ENCODE data around the gene DDX27.

The DDX27 gene

DNA sequence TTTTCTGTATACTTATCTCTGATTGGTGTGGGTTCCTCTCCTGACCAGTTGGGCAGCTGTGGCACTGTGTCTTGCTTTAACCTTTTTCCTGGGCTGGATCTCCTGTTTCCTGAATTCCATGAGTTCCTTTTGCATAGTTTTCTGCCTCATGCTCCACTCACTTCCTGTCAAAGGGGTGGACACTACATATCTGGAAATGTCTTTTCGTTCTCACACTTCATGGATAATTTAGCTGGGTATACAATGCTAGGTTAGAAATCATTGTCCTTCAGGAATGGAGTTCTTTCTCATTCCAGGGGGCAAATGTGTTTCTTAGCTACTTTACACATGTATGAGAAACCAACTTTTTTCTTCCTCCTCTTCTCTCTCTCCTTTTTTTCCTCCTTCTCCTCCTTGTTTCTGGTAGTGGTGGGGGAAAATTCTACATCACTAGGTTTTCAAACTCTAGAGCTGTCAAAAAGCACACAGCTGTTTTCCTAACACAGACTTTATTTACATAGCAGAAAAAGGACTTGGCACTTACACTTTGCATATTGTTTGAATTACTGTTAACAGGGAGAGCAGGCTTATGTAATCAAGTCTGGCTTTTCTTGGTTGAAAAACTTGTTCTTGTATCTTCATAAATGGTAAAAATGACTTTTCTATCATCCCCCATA is 9.0 kb upstream of the DDX27 start:
- no peak for DNase-seq

DNA sequence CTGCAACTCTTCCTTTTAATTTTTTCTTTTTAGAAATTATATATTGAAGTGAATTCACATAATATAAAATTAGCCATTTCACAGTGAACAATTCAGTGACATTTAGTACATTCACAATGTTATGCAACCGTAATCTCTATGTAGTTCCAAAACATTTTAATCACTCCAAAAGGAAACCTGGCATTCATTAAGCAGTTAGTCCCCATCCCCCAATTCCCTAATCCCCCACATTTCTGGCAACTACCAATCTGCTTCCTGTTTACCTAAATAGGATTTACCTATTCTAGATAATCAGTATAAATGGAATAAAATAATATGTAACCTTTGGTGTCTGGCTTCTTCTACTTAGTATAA is 8.5 kb upstream of the DDX27 start:
- no peak for DNase-seq

DNA sequence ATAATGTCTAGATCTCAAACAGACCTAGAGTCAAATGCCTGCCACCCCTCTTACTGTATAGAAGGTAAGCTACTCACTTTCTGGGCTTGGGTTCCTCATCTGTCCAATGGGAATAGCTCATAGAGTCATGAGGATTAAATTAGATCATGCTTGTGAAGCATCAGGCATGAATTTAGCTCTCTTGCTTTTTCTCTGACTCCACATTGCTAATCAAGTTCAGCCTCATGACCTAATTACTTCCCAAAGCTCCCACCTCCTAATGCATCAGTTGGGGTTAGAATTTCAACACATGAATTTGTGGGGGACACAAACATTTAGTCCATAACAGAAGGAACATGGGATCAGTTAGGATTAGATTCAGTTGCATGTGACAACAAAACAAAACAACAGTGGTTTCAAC is 4.6 kb upstream of the DDX27 start:
- no peak for DNase-seq

DNA sequence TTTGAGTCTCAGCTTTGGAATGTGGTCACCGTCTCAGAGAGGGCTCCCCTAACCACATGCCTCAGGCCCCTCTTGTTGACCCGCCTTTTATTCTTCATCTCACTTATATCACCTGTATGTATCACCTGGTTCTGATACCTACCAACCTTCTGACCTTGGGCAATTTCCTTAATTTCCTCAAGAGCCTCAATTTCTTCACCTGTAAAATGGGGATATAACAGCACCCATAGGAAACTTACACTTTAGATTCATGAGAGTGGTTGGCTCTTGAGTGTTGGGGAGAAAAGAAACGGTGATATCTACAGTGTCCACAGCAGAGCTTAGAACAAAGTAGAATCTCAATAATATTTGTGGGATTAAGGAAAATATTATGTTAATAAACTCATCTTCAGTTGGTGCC is 4.0 kb upstream of the DDX27 start:
- DNase-seq, result no peak

DNA sequence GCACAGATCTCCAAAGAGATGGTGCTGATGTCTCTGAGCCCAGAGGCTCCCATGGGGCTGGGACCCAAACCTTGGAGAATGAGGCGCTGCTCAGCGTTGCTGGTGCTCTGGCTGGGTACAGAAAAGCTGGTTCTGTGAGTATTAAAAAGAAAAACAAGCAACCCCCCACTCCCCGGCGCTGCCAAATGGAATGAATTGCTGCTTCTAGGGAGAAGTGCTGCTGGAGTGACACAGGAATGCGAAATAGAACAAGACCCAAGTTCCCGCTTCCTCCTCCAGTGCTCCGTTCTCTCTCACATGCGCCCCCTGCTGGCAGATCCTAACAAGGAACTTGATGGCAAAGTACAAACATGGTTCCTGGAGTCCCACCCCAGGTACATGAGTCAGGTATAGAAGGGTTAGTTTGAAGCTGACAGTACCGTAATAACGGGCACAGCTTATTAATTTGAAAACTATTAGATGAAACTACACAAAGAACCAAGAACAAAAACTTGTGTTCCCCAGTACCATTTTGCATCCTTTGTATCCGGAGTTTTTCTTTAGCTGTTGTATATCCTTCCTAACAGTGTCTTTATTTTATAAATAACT is 2.1 kb upstream of the DDX27 start:
- DNase-seq, result peak; percentile 94

DNA sequence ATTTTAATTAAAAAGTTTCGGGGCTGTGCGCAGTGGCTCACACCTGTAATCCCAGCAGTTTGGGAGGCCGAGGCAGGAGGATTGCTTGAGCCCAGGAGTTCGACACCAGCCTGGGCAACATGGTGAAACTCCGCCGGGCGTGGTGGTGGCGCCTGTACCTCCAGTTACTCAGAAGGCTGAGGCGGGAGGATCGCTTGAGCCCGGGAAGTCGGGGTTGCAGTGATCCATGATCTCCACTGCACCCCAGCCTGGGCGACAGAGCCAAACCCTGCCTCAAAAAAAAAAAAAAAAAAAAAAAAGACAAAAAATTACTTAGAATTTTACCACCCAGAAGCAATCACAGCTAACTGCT is 501 bp upstream of the DDX27 start:
- DNase-seq, result peak; percentile 16

DNA sequence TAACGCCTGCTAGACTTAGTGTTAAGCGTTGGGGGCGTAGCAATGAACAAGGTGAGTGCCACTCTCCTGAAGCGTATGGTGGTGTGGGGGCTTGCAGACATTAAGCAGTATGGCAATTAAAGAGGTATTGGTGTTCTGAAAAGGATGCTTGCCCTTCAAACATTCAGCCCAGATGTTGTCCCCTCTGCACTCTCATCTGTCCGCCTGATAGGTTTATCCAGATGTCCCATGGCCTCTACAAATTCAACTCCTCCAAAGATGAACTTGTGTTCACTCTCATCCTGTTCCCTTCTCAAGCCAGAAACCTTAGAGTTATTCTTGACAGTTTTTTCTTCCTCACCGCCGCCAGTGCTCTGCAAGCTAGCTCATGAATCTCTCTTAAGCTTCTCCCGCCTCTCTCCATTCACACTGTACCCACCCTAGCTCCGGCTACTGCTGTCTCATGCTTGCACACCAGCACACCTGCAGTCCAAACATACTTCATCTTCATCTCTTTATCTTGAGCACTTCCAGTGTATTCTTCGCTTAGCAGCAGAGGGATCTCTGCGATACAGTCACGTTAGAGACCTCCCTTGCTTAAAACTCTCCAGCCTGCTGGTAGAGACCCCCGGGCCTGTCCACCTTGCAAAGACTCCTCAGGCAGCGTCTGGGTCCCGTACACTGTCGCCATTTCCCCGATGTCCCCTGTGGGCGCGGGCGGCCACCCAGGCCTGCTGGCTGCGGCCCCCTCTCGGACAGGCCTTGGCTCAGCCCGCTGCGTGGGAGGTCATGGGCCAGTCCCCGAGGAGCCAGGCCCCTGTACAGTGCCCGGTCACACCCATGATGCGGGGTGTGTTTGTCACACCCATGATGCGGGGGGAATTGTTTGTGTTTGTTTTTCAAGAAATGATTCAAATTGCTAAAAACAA is 962 bp downstream of the DDX27 start:
- DNase-seq, result no peak

DNA sequence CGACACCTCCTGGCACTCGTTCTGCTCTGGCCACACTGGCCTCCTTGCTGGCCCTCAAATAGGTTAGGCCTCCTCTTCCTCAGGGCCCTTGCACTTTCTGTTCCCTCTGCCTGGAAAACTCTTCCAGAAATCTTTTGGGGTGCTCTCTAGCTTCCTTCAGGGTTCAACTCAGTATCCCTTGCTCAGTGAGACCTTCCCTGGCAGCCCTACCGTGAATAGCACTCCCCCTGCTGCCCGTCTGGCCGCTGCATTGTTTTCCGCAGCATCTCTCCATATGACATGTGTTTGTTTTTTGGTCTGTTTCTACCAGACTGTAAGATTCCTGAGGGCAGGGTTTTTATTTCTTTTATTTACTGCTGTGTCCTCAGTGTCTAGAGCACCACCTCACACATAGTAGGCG is 6.7 kb downstream of the DDX27 start:
- DNase-seq, result no peak

DNA sequence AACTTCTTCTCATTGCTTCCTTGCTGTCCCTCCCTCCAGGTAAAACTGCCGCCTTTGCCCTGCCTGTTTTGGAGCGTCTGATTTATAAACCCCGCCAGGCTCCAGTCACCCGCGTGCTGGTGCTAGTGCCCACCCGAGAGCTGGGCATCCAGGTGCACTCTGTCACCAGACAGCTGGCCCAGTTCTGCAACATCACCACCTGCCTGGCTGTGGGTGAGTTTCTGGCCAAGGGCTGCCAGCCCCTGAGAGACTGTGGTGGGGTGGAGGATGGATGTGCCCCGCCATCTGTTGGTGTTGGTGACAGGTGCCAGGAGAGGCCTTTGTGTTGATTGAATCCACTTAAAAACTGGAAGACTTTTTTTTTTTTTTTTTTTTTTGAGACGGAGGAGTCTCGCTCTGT is 9.5 kb downstream of the DDX27 start:
- DNase-seq, result no peak

DNA sequence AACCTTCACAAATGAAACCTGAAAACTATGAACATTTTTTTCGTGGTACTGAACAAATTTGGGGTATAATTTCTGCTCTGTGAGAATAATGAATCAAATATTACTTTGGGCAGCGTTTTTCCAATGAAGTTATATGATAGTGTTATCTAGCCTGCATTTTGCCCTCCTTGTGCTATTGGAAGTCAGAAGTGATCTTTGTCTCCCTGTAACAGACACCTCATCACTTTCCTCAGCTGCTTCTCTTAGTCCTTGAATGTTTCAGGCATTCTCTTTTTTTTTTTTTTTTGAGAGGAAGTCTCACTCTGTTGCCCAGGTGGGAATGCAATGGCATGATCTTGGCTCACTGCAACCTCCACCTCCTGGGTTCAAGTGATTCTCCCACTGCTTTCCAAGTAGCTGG is 10.2 kb downstream of the DDX27 start:
- no peak for DNase-seq

DNA sequence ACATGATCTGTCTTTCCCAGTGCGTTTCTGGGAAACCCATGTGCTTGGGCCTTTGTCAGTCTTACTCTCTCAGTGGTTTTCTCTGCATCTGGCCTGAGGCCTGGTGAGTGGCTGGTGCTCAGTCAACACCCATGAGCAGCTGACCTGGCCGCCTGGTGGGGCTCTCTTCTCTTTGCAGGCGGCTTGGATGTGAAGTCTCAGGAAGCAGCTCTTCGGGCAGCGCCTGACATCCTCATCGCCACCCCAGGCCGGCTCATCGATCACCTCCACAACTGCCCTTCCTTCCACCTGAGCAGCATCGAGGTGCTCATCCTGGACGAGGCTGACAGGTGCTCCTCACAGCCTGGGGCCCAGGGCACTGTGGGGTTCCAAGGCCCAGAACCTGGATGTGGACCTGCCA is 10.8 kb downstream of the DDX27 start:
- DNase-seq, result no peak

DNA sequence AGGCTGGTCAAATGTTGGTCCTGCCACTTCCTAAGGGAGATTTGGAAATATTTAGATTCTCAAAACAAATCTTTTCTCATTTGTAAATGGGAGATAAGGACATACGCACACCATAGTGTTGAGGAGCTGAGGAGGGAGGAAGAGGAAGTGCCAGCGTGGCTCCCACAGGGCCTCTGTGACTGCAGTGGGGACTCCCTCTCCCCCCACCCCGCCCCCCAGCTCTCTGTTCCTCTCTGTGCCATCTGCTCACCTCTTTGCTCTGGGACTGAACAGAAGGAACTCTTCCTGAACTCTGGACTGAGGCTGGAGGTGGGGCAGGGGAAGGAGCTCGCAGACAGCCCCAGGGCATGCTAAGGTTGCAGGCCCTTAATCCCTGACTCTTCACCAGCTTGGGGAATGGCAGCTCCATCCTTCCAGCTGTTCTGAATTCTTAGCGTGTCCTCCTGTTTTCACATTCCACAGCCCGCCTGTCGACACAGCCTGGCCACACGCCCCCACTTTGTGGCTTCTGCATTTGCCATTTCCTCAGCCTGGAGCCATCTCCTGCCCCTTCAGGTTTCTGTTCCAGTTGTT is 11.4 kb downstream of the DDX27 start:
- DNase-seq, result no peak

DNA sequence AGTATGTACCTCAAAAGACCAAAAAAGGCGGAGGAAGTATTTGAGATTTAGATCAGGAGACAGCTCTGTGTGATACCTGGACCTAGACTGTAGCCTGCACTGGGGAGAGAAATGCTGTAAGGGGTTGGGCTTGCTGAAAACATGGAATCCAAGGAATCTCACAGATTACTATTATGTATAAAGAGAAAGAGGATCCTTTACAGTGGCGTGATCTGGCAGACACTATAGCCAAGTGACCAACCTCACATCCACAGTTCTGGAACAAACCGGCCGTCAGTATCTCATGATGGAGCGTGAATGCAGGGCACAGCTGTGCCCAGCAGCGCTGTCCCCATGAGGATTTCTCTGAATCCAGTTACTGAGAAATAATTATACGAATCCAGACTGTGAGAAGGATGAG is 12.3 kb downstream of the DDX27 start:
- no peak for DNase-seq

DNA sequence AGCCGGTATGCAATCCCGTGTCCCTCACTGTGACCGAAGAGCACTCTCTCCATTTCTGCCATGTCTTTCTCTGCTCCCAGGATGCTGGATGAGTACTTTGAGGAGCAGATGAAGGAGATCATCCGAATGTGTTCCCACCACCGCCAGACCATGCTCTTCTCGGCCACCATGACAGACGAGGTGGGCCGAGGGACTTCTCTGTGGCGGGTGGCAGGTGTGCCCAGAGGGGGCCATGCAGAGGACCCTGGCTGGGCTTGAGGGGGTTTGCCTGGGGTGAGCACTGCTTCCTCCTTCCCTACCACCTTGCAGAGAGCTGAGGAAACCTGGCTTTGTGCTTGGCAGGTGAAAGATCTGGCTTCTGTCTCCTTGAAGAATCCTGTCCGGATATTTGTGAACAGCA is 14.0 kb downstream of the DDX27 start:
- DNase-seq, result no peak

DNA sequence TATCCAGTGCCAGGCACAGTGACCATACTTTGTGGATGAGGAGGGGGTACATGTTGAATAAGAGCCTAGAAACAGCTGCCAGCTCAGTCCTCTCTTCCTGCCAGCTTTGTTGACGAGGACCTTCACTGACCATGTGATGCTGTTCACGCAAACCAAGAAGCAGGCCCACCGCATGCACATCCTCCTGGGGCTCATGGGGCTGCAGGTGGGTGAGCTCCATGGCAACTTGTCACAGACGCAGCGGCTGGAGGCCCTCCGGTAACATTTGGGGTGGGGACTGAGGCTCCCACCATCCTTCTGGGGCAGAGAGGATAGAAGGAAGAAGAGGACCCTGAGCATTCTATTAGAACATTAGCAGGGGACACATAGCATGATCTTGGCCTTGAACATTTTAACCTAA is 15.6 kb downstream of the DDX27 start:
- no peak for DNase-seq

DNA sequence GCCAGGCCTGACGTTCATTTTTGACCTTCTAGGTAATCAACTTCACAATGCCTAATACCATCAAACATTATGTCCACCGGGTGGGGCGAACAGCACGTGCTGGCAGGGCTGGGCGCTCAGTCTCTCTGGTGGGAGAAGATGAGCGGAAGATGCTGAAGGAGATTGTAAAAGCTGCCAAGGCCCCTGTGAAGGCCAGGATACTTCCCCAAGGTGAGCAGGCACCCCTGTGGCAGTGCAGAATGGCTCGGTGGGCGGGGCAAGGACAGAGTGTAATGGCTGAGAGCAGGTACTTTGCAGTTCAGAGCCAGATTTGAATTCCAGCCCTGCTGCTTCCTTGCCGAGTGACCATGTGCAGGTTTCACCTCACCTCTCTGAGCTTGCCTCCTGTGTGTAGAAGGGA is 17.1 kb downstream of the DDX27 start:
- DNase-seq, result no peak

DNA sequence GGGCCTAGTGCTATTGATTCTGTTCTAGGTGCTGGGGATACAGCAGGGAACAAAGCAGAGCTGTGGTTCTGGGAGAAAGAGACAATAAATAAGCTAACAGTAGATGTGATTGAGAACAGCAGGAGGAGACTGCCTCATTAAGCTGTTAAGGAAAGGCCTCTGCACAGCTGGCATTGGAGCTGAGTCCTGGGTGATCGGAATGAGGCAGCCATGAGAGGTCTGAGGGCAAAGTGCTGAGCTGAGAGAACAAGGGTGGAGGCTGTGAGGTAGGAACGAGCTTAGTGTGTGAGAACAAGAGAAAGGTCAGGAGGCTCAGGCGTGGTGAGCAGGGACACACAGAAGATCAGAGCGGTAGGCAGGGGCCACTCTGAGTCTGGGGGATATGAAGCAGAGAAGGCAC is 18.3 kb downstream of the DDX27 start:
- DNase-seq, result no peak

DNA sequence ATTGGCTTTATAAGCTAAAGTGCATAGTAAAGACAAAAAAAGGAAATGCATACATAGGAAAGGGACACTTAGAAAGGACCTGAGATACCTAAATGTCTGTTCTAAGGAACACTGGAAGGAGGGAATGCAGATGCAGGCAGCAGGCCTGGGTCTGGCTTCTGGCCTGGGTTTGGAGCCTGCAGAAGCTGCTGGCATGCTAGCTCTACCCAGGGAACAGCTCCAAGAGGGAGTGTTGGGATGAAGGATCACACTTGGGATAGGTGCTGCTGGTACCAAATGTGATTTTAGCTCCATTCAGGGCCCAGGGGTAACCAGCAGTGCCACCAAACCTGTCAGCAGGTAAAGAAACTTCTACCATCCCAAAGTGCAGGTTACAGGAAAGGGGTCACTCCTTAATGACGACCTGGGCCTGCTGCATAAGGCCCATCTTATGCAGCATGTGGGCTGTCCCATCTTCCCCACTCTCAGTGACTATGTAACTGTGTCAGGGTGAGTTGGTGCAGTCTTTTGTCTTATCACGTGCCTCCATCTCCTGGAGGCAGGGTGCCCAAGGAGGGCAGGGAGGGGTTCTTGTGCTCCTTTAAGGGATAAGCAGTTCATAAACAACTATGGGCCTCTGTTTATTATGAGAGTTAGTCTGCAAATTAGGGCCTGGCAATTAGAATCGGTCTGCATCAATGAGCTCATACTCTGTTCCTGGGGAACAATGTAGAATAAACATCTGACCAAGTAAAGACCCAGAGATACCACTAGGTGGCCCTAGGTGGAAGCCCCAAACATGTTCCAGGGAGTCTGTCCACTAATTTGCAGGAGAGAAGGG is 26.9 kb downstream of the DDX27 start:
- DNase-seq, result no peak

DNA sequence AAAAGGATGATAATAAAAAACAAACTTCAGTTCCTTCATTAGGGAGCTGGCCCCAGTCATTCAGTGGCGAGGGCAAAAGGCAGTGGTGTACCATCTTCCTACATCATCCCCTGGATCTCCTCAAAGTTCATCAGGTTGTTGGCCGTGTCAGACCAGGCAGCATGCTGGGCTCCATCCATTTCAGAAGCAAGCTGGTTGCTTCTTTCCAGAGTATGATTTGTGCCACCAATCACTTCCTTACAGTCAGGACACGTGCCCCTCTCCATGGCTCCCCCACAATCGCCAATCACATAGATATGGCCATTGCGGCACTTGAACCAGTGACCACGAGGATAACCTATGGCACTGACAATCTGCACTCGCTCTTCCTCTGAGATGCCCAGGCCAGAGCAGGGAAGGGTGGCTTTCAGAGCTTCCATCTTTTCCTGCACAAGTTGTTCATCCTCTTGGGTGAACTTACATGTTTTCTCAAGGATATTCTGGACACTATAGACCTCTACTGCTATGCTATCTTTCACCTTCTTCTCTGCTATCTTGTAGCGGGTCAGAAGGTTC is 28.0 kb downstream of the DDX27 start:
- DNase-seq, result no peak

DNA sequence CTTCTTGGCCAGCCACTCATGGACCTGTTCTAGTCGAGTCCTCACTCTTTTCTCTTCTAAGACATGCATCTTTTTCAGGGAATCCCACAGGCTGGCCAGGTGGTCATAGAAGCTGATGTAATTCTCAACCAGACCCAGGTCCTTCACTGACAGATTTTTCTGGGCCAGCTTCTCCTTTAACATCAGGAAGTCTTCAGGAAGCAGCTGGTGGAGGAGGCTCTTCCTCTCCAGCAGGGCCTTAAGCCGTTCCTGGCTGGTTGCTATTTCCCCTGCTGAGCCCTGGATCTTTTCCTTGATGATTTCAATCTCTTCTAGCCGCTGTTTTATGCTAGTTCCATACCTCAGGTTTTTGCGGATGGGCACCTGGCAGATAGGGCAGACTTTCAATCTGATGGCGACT is 28.6 kb downstream of the DDX27 start:
- no peak for DNase-seq

DNA sequence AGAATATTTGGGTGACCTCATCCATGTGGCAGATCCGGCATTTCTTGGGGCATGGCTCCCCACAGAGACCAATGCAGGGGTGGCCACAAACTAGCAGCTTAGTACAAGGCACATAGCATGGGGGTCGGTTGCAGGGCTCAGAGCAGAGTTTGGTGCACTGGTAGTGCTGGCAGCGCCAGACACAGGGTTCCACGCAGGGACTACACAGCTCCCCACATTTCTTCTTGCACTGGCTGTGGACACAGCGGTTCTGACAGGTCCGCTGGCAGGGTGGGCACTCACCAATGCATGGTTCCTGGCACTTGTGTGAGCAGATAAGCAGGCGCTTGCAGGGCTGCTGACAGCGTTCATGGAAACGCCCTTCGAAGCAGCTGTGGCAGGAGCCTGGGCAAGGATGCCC is 29.1 kb downstream of the DDX27 start:
- no peak for DNase-seq

DNA sequence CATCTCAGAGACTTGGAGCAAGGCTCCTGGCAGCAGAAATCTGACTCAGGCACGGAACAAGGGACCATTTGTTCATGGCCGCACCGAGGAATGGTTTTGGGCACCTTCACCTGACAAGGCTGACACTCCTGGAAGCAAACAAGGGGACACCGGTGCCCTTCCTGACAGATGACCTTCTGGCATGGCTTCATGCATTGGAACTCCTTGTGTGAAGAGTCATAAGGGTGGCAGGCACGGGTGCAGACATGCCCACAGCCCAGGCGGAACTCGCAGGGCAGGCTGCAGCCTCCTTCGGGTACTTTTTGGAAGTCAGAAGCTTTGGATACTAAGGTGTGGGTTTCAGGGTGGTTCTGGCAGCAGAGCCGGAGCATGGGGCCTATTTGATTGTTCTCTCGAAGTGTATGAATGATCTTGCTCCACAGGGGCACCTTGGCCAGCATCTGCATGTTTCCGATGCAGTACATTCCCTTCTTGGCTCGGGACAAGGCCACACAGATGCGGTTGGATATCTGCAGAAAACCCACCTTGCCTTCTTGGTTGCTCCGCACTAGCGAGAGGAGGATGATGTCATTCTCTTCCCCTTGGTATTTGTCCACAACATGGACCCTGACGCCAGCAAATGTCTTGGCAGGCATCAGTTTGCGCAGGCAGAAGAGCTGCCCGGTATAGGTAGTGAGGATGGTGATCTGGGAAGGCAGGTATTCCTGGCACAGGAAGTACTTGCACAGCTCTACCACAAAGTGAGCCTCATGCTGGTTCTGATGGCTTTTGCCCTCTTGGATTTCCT is 29.9 kb downstream of the DDX27 start:
- no peak for DNase-seq

Data from stimulated activated CD4-positive, alpha-beta T cell treated with anti-CD3 and anti-CD28 coated beads, Interleukin-1b, Interleukin-23, amount 100 ng/mL, for 48 hours (primary cell).